Measurements from ENCODE around the gene CDH6.

CDH6 gene

DNA sequence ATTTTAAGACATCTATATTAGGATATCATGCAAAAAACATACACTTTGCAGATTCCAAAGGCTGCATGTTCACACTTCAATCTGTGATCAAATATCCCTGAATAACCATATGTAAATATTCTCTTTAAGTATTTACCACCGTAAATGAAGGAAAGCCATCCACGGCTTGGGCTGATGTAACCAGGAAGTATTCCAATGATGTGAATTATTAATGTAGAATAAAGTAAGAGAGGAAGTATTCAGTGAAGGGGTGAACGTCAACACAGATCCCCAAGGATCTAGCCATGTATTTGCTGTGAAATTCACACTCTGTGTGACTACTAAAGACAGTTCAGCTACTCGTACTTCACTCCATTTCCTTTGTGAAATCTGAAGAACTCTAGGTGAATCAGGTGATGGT lies 75.2 kb downstream of the CDH6 start:
- no peak for DNase-seq

DNA sequence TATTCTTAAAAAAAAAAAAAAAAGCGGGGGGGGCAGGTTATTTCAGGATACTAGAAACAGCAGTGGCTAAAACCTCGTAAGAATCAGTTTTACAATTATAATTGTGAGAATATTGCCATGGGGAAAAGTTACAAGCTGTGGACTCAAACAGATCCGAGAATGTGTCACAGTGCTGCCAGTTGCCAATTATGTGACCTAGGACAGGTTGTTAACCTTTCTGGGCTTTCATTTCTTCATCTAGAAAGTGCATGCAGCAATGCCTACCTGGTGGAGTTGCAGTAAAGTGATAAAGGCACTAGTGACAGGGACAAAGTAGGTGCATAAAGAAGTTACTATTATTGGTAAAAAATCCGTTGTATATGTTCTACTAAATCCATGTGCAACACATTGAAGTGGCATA lies 75.8 kb downstream of the CDH6 start:
- no peak for DNase-seq

DNA sequence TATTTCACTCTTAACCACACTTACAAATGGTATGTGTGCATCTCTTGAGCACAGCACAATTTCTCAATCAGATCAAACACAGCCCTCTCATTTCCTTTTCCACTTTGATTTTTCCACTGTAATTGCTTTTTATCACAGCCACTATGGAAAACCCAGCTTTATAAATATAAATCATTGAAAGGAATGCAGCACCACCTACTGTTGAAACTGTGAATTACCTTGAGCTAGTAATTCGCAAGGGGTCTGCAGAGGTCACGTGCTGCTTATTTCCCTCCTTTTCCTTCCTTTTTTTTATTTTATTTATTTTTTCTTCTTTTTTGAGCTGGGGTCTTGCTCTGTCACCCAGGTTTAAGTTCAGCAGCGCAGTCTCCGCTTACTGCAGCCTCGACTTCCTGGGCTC lies 76.9 kb downstream of the CDH6 start:
- DNase-seq = no peak

DNA sequence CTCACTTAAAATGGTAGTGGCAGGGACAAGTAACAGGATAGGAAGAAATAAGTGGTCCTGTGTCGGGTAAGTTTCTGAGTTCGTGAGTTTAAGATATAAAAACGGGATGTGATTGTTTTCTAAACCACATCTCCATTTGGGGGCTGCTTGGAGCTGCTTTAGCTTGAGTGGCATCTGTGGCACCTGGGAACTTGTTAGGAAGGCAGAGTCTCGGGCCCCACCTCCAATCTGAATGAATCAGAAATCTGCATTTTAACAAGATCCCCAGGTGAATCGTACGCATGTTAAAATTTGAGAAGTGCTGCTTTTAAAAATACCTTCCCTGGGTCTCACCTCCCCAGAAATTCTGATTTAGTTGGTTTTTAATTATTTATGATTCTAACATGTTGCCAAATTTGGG lies 78.1 kb downstream of the CDH6 start:
- DNase-seq = no peak

DNA sequence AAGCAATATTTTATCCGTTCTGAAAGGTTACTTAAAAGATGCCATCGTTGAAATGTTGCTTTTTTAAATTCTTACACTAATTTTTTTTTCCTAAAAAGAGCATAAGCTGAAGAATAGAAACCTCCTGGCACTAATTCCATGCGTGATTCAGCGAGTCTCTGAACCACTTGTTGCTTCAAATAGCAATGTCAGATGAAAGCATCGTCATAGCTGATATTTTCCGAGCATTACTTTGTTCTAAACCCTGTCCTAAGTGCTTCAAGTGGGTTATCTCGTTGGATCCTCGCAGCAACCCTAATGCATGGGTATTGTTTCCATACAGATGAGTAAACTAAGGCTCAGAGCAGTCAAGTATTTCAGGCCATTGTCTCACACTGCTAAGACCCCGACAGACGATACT lies 79.7 kb downstream of the CDH6 start:
- no peak for DNase-seq

DNA sequence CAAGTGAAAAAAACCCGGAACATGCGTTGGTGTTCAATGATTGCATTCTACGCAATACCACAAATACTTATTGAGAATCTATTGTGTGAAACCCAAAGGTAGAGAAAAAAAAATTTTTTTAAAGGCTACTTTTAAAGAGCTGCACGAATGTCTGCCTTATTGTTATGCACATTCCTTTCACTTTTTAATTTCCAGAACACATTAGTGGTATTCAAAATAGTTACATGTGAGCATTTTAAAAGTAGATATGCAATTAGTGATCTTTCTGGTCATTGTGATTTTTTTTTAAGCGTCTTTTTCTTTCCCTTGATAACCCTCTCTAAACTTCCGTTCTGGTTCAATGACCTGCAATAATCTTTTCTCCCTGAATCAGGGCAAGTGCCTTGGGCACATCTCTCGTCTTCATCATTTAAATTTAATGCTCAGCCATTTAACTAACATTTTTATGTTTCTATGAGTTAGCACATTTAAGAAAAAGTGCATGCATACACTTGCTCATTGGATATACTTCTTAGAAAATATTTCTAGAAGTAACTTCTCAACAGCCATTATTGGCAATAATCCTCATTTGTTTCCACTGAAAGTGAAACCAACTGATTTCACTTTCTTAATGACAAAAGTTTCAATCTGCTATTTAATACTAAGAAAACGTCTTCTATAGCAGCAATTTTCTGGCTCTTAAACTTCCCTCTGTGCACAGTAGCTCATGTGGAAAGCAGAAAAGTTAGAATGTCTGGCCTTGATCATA lies 80.3 kb downstream of the CDH6 start:
- DNase-seq = no peak

DNA sequence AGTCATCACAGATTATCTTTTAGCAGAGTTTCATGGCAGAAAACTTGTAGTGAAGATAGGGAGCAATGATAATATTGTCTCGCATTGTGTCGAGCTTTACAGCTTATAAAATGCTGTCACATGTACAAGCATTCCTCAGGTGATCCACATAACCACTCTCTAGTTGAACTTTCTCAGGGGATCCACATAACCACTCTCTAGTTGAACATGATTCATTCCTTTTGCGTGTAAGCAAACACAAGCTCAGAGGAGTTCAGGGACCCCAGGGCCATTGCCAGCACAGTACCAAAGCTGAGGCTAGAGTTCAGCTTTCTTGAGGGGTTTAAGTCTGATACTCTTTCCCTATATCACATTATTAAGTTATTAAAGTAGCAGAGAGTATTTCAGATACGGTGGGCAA lies 86.7 kb downstream of the CDH6 start:
- no peak for DNase-seq

DNA sequence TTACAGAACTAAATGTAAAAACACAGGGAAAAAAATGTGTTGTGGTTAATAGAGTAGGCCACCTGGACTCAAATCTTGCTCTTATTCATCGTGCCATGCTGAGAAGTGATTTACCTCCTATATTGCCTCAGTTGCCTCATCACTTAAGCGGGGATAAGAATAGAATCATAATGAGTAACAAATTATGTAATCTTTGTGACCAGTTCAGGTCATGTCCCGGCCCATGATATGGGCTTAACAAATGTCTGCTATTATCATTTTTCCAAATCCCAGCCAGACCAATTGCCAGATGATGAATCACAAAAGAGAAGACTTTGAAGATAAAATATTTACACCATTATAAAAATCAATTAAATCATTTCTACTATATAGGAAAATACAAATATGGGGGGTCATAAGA lies 89.8 kb downstream of the CDH6 start:
- DNase-seq = no peak

DNA sequence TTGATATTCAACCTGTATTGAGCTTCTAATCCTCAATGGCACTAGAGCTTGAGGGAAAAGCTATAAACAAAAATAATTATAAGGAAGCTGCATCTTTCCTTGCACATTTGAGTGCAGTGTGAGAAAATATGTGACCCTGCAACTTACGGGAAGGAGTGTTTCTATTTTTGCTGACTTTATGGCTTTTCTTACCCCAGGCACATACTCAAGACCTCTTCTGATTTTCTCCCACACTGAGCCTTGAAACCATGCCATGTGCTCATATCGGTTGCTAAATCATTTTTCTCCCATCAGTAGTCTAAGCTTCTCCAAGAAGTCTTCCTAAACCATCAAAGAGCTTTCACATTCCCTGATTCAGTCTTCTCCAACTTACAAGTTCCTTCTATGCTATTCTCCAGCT lies 91.5 kb downstream of the CDH6 start:
- no peak for DNase-seq

DNA sequence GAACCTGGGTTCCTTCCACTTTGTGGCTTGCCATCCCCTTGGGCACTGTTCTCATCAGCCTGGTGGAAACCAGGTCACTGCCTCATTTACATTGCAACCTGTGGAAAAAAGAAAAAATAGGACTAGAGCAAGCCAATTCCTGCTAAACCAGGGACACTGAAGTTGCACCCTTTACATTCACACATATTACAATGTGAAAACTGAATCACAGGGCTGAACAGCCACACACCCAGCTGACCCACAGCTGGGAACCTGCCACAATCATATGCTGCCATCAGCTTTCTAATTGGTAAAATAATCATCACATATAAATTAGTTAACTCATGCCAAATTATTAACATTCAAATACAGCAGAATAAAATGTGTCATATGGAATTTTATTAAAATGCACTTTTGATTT lies 94.5 kb downstream of the CDH6 start:
- DNase-seq = no peak

DNA sequence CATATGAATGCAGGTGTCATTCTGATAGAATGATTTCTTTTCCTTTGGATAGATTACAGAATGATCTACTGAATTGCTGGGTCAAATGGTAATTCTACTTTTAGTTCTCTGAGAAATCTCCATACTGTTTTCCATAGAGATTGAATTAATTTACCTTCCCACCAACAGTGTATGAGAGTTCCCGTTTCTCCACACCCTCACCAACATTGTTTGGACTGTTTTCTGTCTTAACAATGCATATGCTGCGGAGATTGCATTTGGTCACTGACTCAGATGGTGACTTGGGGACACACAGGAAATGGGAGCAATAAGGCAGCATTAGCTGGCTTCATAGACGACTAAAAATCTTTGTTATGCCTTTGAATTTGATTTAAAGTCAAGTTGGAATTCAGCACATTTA lies 95.9 kb downstream of the CDH6 start:
- DNase-seq = no peak

DNA sequence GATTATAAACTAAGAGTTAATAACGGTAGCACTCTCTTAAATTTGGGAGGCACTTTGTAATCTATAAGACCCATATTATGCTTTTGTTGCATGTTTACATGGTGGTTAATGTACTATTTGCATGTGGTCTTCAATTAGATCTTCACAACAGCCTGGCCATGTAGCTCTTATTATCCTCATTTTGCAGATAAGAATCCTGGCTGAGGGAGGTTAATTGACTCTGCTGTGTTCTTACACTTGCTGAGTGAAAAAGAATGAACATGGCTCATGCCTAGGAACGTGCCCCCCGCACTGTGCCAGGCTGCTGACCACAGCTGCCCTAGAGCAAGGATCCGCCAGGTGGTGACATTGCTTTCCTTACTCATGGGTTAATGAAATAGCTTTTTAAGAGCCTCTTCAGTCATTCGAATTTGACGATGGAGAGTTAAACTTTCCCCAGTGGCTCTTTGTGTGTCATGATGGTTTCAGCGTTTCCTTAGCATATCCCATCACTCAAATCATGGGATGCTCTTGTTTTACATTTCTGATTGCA lies 97.9 kb downstream of the CDH6 start:
- no peak for DNase-seq

DNA sequence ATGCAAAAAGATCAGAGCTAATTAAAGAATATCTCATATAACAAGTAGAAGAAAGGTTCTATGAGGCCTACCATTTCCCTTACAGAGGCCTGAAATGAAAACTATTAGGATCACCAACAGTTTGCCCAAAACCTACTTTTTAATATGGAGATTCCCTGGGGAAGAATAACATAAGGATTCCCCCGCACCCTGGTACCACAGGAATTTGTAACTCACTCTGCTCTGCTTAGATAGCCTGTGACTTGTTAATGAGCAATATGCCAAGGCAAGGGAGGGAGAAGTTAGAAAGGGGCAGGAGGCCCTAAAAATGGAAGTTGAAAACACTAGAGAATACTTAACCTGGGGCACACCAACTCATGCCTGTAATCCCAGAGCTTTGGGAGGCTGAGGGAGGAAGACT lies 107.0 kb downstream of the CDH6 start:
- DNase-seq = no peak

DNA sequence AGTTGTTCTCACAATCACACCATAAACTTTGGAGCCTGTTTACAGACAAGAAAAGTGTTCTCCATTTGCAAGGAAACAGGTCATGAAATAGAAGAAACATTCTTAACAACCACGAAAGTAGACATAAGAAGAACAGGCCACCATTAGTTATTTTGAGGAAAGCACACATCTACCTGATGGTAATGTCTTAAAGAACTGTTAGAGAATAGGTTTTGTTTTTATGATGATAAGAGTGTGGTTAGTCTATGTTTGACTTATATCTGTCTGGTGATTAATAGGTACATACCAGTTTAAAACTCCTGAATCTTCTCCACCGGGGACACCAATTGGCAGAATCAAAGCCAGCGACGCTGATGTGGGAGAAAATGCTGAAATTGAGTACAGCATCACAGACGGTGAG lies 108.3 kb downstream of the CDH6 start:
- DNase-seq = no peak

DNA sequence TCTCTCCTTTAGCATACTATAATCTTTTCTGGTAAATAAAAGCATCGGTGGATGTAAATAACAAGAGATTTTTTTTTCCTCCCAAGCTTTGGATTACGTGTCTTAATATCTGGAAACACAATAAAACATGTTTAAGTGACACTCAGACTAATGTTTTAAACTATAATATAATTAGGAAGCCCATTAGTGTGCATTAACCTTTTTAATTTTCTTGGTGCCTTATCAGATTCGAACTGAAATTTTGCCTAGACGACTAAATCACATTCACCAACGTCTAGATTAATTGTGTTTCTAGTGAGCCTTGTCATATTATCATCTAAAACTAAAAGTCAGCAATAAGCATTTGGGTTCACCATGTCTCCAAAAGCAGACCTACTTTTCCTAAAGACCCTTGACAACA lies 110.2 kb downstream of the CDH6 start:
- no peak for DNase-seq

DNA sequence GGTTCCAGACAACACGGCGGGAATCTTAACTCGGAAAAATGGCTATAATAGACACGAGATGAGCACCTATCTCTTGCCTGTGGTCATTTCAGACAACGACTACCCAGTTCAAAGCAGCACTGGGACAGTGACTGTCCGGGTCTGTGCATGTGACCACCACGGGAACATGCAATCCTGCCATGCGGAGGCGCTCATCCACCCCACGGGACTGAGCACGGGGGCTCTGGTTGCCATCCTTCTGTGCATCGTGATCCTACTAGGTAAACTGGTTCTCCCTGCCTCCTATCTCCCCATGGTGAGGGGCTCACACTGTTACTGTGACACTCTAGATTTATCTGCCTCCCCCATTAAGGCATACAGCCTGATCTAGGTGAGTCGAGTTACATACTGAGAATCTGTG lies 124.2 kb downstream of the CDH6 start:
- no peak for DNase-seq

DNA sequence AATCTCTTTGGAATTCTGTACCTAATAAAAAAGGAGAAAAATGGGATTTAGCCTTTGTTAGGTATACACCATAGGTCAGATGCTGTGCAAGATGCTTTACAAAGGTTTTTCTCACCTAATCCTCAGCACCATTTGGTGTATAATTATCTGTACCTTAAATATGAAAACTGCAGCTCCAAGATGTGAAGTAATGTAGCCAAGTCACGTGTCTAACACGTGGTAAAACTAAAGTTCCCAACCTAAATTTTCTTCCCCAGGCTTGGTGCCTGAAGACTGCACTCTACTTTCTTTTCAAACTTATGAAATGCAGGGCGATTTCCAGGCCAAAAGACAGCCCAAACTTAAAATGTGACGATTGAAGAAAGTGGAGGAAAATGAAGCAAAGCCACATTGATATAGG lies 125.8 kb downstream of the CDH6 start:
- no peak for DNase-seq

DNA sequence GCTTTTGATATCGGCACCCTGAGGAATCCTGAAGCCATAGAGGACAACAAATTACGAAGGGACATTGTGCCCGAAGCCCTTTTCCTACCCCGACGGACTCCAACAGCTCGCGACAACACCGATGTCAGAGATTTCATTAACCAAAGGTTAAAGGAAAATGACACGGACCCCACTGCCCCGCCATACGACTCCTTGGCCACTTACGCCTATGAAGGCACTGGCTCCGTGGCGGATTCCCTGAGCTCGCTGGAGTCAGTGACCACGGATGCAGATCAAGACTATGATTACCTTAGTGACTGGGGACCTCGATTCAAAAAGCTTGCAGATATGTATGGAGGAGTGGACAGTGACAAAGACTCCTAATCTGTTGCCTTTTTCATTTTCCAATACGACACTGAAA lies 129.5 kb downstream of the CDH6 start:
- no peak for DNase-seq

DNA sequence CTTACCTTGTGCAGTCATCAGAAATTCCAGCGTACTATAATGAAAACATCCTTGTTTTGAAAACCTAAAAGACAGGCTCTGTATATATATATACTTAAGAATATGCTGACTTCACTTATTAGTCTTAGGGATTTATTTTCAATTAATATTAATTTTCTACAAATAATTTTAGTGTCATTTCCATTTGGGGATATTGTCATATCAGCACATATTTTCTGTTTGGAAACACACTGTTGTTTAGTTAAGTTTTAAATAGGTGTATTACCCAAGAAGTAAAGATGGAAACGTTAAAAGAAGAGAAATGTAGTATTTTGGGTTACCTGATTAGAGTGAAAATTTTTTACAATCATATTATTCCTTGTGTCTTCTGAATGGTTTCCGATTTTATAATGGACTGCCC lies 131.4 kb downstream of the CDH6 start:
- no peak for DNase-seq

DNA sequence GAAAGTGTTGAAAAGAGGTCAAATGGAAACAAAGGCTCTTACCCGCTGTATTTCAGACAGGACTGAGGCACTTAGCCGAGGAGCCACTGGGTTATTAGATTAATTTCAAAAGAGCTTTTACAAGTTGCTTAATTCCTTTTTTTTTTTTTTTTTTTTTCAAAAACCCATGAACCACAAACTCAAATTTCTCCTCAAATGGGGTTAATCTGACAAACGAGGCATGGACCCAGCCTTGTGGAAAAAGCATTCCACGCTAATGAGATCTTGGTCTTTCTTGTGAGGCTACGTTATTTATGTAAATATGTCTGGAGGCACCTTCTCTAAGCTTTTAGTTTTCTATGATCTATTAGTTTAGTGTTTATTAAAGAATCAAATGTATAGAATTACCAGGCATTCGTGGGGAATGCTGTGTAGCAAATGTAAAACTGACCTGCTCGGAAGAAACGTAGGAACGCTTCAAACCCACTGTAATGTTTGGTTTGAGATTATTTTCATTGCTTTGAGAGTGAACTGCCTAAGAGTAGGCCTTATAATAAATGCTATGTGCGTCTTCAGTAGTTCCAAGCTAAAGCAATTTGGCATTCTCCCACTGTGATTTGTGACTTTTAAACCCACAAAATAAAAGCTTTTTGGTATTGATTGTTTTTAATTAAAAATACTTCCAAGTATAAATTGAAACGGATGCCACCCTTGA lies 134.7 kb downstream of the CDH6 start:
- no peak for DNase-seq

DNA sequence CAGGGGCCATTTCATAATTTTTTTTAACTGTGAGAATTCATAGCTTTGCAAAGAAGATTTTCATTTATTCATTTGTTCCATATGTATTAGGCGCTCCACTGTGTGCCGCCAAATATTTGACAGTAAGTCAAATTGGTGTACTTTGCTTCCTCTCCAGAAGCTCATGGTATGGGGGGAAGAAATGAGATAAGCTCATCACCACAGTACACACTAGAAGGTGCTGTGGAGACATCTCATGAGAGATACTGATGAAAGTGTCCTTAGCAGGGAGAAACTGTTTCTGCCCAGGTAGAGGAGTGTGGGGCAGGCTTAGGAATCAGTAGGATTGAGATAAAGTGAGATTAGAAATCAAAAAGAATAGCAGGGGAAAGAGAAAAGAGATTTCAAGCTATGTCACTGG lies 136.2 kb downstream of the CDH6 start:
- DNase-seq = no peak

DNA sequence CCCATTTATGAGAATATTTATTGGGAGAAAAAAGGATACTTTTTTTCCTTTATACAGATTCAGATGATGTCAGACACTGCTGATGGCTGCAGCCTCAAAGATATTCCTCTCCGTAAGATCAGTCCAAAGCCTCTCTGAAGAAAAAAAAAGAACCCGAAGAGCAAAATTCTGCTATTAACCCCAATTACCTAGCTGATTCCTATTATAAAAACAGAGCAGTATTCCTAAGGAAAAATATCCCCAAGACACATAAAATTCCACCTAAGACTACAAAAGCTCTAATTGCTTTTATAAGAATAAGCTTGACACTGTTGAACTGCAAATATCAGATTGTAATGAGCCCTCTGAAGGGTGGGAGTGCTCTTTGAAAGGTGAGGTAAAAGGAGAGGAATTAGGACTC lies 138.7 kb downstream of the CDH6 start:
- no peak for DNase-seq

DNA sequence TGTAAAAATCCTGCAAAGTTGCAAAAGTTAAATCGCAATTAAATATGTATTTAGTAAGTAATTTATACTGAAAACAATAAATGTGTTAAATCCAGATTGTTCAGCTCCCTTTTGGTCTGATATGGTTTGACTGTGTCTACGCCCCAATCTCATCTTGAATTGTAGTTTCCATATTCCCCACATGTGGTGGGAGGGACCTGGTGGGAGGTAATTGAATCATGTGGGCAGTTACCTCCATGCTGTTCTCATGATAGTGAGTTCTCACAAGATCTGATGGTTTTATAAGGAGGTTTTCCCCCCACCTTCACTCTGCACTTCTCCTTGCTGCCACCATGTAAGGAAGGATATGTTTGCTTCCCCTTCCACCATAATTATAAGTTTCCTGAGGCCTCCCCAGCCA lies 140.0 kb downstream of the CDH6 start:
- DNase-seq = no peak

DNA sequence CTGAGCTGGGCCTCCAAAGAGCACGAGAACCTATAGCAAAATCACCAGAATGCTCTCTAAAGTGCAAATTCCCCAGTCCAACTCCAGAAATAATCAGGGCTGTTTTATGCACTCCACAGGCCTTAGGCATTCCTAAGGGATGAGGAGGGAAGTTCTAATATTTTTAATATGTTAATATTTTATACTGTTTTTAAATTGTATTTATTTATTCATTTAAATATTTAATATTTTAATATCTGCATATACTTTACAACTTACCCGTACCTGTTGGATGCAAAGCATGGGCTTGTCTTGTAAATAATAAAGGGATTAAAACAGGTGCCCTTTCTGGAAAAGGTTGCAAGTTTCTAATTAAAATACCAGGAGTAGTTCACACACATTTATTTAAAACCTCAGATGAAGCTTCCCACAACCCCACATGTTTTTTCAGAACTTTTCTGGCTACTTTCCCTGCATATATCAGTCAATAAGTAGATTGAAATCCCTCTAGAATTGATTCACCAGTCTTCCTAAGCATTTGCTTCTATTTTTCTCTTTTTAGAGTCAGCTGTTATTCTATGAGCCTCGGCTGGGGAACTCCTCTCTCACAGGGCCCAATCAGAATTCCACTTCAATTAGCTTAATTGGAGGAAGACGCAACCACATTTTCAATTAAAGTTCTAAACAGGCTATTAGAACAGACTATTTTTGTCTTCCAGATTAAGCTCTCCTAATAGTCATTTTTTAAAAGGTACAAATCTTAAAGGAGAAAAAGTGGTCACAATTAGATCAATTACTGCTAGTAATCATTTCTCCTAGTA lies 140.8 kb downstream of the CDH6 start:
- no peak for DNase-seq

Data from DMS79 treated with DMSO at 0.1 percent for 48 hours (cell line).